ENCODE data around the gene LGALS13. TPM values are rescaled to one million over a fixed set of nuclear protein-coding genes. Genes with fewer than 3 reads are reported as not detected.

Gene LGALS13
- total and polyA plus RNA-seq, 2 donors (not counting 1 experiment from before 2014, with no cell fraction given) = not detected

DNA sequence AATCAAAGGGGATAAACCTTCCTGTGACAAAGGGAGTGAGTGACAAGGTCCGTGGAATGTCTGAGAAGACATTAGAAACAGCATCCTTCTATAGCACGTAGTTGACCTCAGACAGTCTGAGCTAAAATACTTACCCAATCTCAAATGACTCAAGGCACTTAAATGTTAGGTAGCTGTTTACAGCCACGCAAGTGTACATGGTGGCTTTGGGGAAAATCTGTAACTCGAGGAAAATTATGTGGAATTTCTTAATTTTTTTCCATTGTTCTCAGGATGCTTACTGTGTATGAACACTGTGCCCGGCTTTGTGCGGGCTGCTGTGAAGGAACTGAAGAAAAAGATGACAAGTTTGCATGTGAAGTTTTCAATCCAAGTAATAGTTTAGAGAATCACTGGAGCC lies 5.2 kb downstream of the LGALS13 start:
- peaks cover 2% of the 10 kb centered on the region for H3K9me3 Mint-ChIP-seq (ENCODE audit: insufficient read depth)
- Histone ChIP-seq H3K4me3 (ENCODE audit: control extremely low read depth in 1 of 5, extremely low read depth in 1 of 5, insufficient read depth in 1 of 5, low read depth in 2 of 5, low read length in 4 of 5) (no peak overlapping the region), H3K79me2 (ENCODE audit: control insufficient read depth, insufficient read depth, low read length) (no peaks in the 10 kb centered on the region), H3K4me1 (ENCODE audit: control insufficient read depth in 2 of 2, insufficient read depth in 2 of 2, low read length in 2 of 2) (no peaks in the 10 kb centered on the region), H3K36me3 (replicated peaks in 1 of 2; ENCODE audit: control extremely low read depth in 1 of 2, control insufficient read depth in 1 of 2, extremely low read depth in 1 of 2, insufficient read depth in 2 of 2, low read length in 1 of 2) (no peaks in the 10 kb centered on the region), H3K9me3 (ENCODE audit: control extremely low read depth in 1 of 3, control insufficient read depth in 2 of 3, insufficient read depth in 1 of 3, low read length in 2 of 3) (no peaks in the 10 kb centered on the region), H3K27me3 (replicated peaks in 1 of 4; ENCODE audit: control extremely low read depth in 1 of 4, control insufficient read depth in 3 of 4, insufficient read depth in 4 of 4, low read length in 3 of 4) (no peaks in the 10 kb centered on the region), H3K9ac (ENCODE audit: low read length) (no peak overlapping the region), H2AFZ (ENCODE audit: insufficient read depth, low read depth, low read length, poor library complexity, severe bottlenecking) (no peak overlapping the region), H3K27ac (ENCODE audit: low read length in 2 of 2) (no peak overlapping the region), H4K20me1 (ENCODE audit: control insufficient read depth, insufficient read depth, low read length, poor library complexity, severe bottlenecking) (no peaks in the 10 kb centered on the region), H3K4me2 (replicated peaks; ENCODE audit: low read depth, low read length, poor library complexity, severe bottlenecking) (no peak overlapping the region)
- ATAC-seq (ENCODE audit: low read depth) (no peak), DNase-seq (no peak)
- ChIA-PET CTCF (no interaction called here), POLR2A (interaction anchor here (0.6 kb wide), 1 partner anchor 125 kb away, joined by 4 read pairs; no protein-coding TSS in a partner anchor)
- intact Hi-C loops (cut with micrococcal nuclease) = no loop called here
- no peak overlapping the region for H3K4me3 Mint-ChIP-seq
- peaks cover 26% of the 10 kb centered on the region for H3K27me3 Mint-ChIP-seq
- TF ChIP-seq, protein P1, sequence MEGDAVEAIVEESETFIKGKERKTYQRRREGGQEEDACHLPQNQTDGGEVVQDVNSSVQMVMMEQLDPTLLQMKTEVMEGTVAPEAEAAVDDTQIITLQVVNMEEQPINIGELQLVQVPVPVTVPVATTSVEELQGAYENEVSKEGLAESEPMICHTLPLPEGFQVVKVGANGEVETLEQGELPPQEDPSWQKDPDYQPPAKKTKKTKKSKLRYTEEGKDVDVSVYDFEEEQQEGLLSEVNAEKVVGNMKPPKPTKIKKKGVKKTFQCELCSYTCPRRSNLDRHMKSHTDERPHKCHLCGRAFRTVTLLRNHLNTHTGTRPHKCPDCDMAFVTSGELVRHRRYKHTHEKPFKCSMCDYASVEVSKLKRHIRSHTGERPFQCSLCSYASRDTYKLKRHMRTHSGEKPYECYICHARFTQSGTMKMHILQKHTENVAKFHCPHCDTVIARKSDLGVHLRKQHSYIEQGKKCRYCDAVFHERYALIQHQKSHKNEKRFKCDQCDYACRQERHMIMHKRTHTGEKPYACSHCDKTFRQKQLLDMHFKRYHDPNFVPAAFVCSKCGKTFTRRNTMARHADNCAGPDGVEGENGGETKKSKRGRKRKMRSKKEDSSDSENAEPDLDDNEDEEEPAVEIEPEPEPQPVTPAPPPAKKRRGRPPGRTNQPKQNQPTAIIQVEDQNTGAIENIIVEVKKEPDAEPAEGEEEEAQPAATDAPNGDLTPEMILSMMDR (IDR thresholded peaks at IDR 0.05) = no peak
- TF ChIP-seq EZH2 (IDR thresholded peaks at IDR 0.05; ENCODE audit: borderline replicate concordance, insufficient read depth, low read depth, low read length, poor library complexity, severe bottlenecking) = no peak
- H3K27ac Mint-ChIP-seq = no peak overlapping the region
- H3K4me1 Mint-ChIP-seq = no peaks in the 10 kb centered on the region
- 92% methylated on average over 2 of the region's 6 CpGs for WGBS (ENCODE audit: insufficient coverage)

DNA sequence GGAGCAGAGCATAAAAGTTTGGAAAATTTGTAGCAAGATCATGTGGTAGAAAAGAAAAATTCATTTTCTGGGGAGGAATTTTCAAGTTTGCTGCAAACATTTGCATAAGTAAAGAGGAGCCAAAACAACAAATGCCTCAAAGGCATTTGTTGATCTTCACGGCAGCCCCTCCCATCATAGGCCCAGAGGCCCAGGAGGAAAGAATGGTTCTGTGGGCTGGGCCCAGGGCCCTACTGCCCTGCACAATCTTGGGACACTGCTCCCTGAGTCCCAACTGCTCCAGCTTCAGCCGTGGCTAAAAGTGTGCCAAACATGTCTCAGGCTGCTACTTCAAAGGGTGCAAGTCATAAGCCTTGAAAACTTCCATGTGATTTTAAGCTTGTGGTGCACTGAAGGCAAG lies 11.3 kb downstream of the LGALS13 start:
- ATAC-seq (ENCODE audit: low read depth) = no peak
- Histone ChIP-seq H3K27me3 (replicated peaks in 1 of 4; ENCODE audit: control extremely low read depth in 1 of 4, control insufficient read depth in 3 of 4, insufficient read depth in 4 of 4, low read length in 3 of 4) (peaks cover 0 to 7% (median 1%) of the 10 kb centered on the region in 4 experiments), H3K9me3 (ENCODE audit: control extremely low read depth in 1 of 3, control insufficient read depth in 2 of 3, insufficient read depth in 1 of 3, low read length in 2 of 3) (peaks cover 0 to 8% (median 8%) of the 10 kb centered on the region in 3 donors), H3K36me3 (replicated peaks in 1 of 2; ENCODE audit: control extremely low read depth in 1 of 2, control insufficient read depth in 1 of 2, extremely low read depth in 1 of 2, insufficient read depth in 2 of 2, low read length in 1 of 2) (no peaks in the 10 kb centered on the region), H3K4me3 (ENCODE audit: control extremely low read depth in 1 of 5, extremely low read depth in 1 of 5, insufficient read depth in 1 of 5, low read depth in 2 of 5, low read length in 4 of 5) (no peak overlapping the region), H2AFZ (ENCODE audit: insufficient read depth, low read depth, low read length, poor library complexity, severe bottlenecking) (no peak overlapping the region), H3K9ac (ENCODE audit: low read length) (no peak overlapping the region), H3K4me1 (ENCODE audit: control insufficient read depth in 2 of 2, insufficient read depth in 2 of 2, low read length in 2 of 2) (no peaks in the 10 kb centered on the region), H4K20me1 (ENCODE audit: control insufficient read depth, insufficient read depth, low read length, poor library complexity, severe bottlenecking) (no peaks in the 10 kb centered on the region), H3K27ac (ENCODE audit: low read length in 2 of 2) (no peak overlapping the region), H3K4me2 (replicated peaks; ENCODE audit: low read depth, low read length, poor library complexity, severe bottlenecking) (no peak overlapping the region), H3K79me2 (ENCODE audit: control insufficient read depth, insufficient read depth, low read length) (no peaks in the 10 kb centered on the region)
- Mint-ChIP-seq H3K27ac (no peak overlapping the region), H3K4me3 (no peak overlapping the region), H3K27me3 (peaks cover 37% of the 10 kb centered on the region), H3K9me3 (ENCODE audit: insufficient read depth) (peaks cover 15% of the 10 kb centered on the region), H3K4me1 (no peaks in the 10 kb centered on the region)
- no peak for DNase-seq
- ChIA-PET POLR2A (no interaction called here), CTCF (no interaction called here)
- 67% methylated on average over 2 of the region's 2 CpGs for WGBS (ENCODE audit: insufficient coverage)
- no peak for TF ChIP-seq EZH2 (IDR thresholded peaks at IDR 0.05; ENCODE audit: borderline replicate concordance, insufficient read depth, low read depth, low read length, poor library complexity, severe bottlenecking)
- TF ChIP-seq, protein P1 (IDR thresholded peaks at IDR 0.05) = no peak
- intact Hi-C loops (cut with micrococcal nuclease) = no loop called here

Data from B cell (primary cell).